Activated CD8-positive, alpha-beta T cell treated with anti-CD3 and anti-CD28 coated beads for 36 hours (primary cell): ENCODE data around the gene SLC9A9. TPM values are rescaled to one million over a fixed set of nuclear protein-coding genes. Genes with fewer than 3 reads are reported as not detected.
"Not testable (repeated sequence)": the region's sequence is repeated elsewhere in the genome, so short reads cannot be mapped to it uniquely, and the experiment has no call there.

Source experiments
- ATAC-seq: fragments of 200-7000 bp; cut with Tn5 transposase; one replicate; pipeline ENCODE4 v1.10.0; 2021; ENCODE audit warnings: mild to moderate bottlenecking, moderate library complexity
- CTCF ChIA-PET: fragments of 350-600 bp; sonication (Branson Sonifier 250); formaldehyde crosslinking; loops from one replicate; lab custom pipeline; 2021; ENCODE audit warnings: antibody characterized with exemption; lab: Charles Lee
- POLR2A ChIA-PET: fragments of 350-600 bp; sonication (Branson Sonifier 250); formaldehyde crosslinking; loops from one replicate; lab custom pipeline; 2021; ENCODE audit warnings: antibody characterized with exemption; lab: Charles Lee
- DNase-seq: peaks from one replicate; pipeline ENCODE4 v3.0.0-alpha.2; 2020
- H3K27ac Mint-ChIP-seq: one replicate; pipeline ENCODE4 v1.8.0; 2021; ENCODE audit warnings: mild to moderate bottlenecking, mixed read lengths
- H3K27me3 Mint-ChIP-seq: one replicate; pipeline ENCODE4 v1.8.0; 2021; ENCODE audit warnings: mixed read lengths
- H3K36me3 Mint-ChIP-seq: one replicate; pipeline ENCODE4 v1.8.0; 2021; ENCODE audit warnings: low read depth, mixed read lengths
- H3K4me1 Mint-ChIP-seq: one replicate; pipeline ENCODE4 v1.8.0; 2021; ENCODE audit warnings: low read depth, mixed read lengths
- H3K4me3 Mint-ChIP-seq: one replicate; pipeline ENCODE4 v1.8.0; 2021; ENCODE audit warnings: mild to moderate bottlenecking, moderate library complexity, mixed read lengths
- H3K9me3 Mint-ChIP-seq: one replicate; pipeline ENCODE4 v1.8.0; 2021; ENCODE audit warnings: mixed read lengths
- CTCF ChIP-seq: fragments of 200-600 bp; IDR thresholded peaks from one replicate; pipeline ENCODE4 v1.8.0; 2022; ENCODE audit warnings: antibody characterized with exemption, mild to moderate bottlenecking
- intact Hi-C: fragments of 100-400 bp; cut with micrococcal nuclease; formaldehyde crosslinking; loops from one replicate; pipeline ENCODE4 v1.10.0; 2022
- total RNA-seq, 2 experiments: library from RNA; stranded (reverse); gene quantifications; one replicate each; pipeline ENCODE4 v1.2.3, GENCODE V29; 2021

SLC9A9 gene
- total RNA-seq, 2 experiments from 2014 or later: 1.9 to 2.2 TPM

- Mint-ChIP-seq H3K27ac (no peak overlapping the region), H3K27me3 (no peaks in the 10 kb centered on the region), H3K4me3 (no peak overlapping the region), H3K36me3 (no peaks in the 10 kb centered on the region), H3K4me1 (no peaks in the 10 kb centered on the region), H3K9me3 (no peaks in the 10 kb centered on the region)
- ATAC-seq (no peak), DNase-seq (no peak)
- CTCF ChIA-PET: interaction anchor here (1.5 kb wide), 1 partner anchor 26 kb away, joined by 3 read pairs; no protein-coding TSS in a partner anchor
- intact Hi-C loops: no loop called here
- POLR2A ChIA-PET: no interaction called here
- no peak for TF ChIP-seq CTCF
Observed at GRCh38 chr3:143700431-143700975, 147.8 kb downstream of the SLC9A9 start.

- Mint-ChIP-seq H3K4me3 (no peak overlapping the region), H3K9me3 (no peaks in the 10 kb centered on the region), H3K36me3 (peaks cover 3% of the 10 kb centered on the region), H3K27ac (no peak overlapping the region), H3K4me1 (no peaks in the 10 kb centered on the region), H3K27me3 (no peaks in the 10 kb centered on the region)
- TF ChIP-seq CTCF: no peak
- no peak for DNase-seq
- ChIA-PET POLR2A (no interaction called here), CTCF (interaction anchor here (1.5 kb wide), 1 partner anchor 25 kb away, joined by 3 read pairs; no protein-coding TSS in a partner anchor)
- intact Hi-C loops: no loop called here
- no peak for ATAC-seq
Observed at GRCh38 chr3:143699424-143699823, 148.8 kb downstream of the SLC9A9 start.

GRCh38 chr3:143698682-143699303 is 149.5 kb downstream of the SLC9A9 start:
- no peak overlapping the region for H3K4me3 Mint-ChIP-seq
- H3K4me1 Mint-ChIP-seq: no peaks in the 10 kb centered on the region
- intact Hi-C loops: no loop called here
- ChIA-PET CTCF (interaction anchor here (1.5 kb wide), 1 partner anchor 24 kb away, joined by 3 read pairs; no protein-coding TSS in a partner anchor), POLR2A (interaction anchor here (0.9 kb wide), 1 partner anchor 9 kb away, joined by 3 read pairs; no protein-coding TSS in a partner anchor)
- TF ChIP-seq CTCF: no peak
- no peak for ATAC-seq
- H3K9me3 Mint-ChIP-seq: no peaks in the 10 kb centered on the region
- H3K27me3 Mint-ChIP-seq: no peaks in the 10 kb centered on the region
- H3K27ac Mint-ChIP-seq: no peak overlapping the region
- H3K36me3 Mint-ChIP-seq: peaks cover 3% of the 10 kb centered on the region
- no peak for DNase-seq

- DNase-seq: no peak
- Mint-ChIP-seq H3K36me3 (peaks cover 3% of the 10 kb centered on the region), H3K27ac (no peak overlapping the region), H3K9me3 (no peaks in the 10 kb centered on the region), H3K27me3 (no peaks in the 10 kb centered on the region), H3K4me3 (no peak overlapping the region), H3K4me1 (no peaks in the 10 kb centered on the region)
- intact Hi-C loops: no loop called here
- ATAC-seq: no peak
- CTCF ChIA-PET: interaction anchor here (0.7 to 1.2 kb wide), 4 partner anchors 11 to 78 kb away, joined by 3 to 4 read pairs (median 4); no protein-coding TSS in a partner anchor
- POLR2A ChIA-PET: no interaction called here
- TF ChIP-seq CTCF: no peak
Observed at GRCh38 chr3:143697975-143698374, 150.3 kb downstream of the SLC9A9 start.

- H3K4me1 Mint-ChIP-seq, H3K27me3 Mint-ChIP-seq, CTCF ChIA-PET, ATAC-seq, intact Hi-C loops, H3K36me3 Mint-ChIP-seq, H3K27ac Mint-ChIP-seq, H3K4me3 Mint-ChIP-seq, DNase-seq, H3K9me3 Mint-ChIP-seq: not testable (repeated sequence)
- POLR2A ChIA-PET: interaction anchor here (0.5 kb wide), 1 partner anchor 215 kb away, joined by 4 read pairs; no protein-coding TSS in a partner anchor
Observed at GRCh38 chr3:143695333-143695732, 152.9 kb downstream of the SLC9A9 start.
